ENCODE data around the gene SORCS3.

Gene SORCS3

DNA sequence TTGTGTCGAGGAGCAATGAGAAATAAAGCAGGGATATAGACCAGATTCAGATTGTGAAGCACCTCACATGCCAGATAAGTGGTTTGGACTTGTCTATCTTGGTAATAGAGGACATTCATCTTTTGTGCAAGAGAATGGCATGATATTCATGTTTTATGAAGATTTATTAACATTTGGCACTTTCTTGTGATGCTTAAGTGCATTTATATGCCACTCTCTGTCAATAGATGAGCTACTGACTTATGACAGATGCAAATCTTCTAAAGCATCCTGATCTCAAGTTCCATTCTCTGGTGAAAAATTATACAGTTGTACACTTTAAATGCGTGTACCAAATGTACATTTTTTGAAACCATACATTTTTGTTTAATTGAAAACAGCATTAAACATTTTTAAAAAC, 415.3 kb downstream of the SORCS3 start:
- Histone ChIP-seq H3K4me3 (ENCODE audit: low read depth, low read length) (no peak overlapping the region), H3K9me3 (ENCODE audit: control insufficient read depth, insufficient read depth, low read depth, low read length) (no peaks in the 10 kb centered on the region), H3K9ac (ENCODE audit: low read length) (no peak overlapping the region), H3K36me3 (ENCODE audit: control insufficient read depth, insufficient read depth, low read length) (no peaks in the 10 kb centered on the region), H3K27ac (ENCODE audit: low read depth, low read length) (no peak overlapping the region), H3K4me1 (ENCODE audit: control insufficient read depth, insufficient read depth, low read length) (no peaks in the 10 kb centered on the region), H3K27me3 (ENCODE audit: control insufficient read depth, insufficient read depth, low read length) (no peaks in the 10 kb centered on the region)

DNA sequence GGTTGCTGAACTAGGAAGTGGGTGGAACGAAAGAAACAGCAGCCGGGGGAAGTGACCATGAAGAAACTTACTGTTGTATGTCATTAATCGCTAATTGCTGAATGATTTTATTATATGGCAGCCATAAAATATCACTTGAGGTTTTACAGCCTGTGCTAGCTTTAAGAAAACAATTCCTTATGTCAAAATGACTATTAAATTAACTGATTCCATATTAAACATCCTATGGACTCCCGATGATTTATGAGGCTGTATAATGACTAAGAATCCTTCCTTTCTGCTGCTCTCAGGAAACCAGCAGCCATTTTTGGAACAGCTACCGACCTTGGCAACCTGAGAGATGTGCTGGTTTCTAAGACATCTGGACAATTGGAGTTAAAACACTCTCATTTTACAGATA, 421.9 kb downstream of the SORCS3 start:
- no peaks in the 10 kb centered on the region for H3K27me3 ChIP-seq (ENCODE audit: control insufficient read depth, insufficient read depth, low read length)
- H3K4me1 ChIP-seq (ENCODE audit: control insufficient read depth, insufficient read depth, low read length): no peaks in the 10 kb centered on the region
- H3K4me3 ChIP-seq (ENCODE audit: low read depth, low read length): no peak overlapping the region
- no peaks in the 10 kb centered on the region for H3K36me3 ChIP-seq (ENCODE audit: control insufficient read depth, insufficient read depth, low read length)
- H3K9ac ChIP-seq (ENCODE audit: low read length): no peak overlapping the region
- no peaks in the 10 kb centered on the region for H3K9me3 ChIP-seq (ENCODE audit: control insufficient read depth, insufficient read depth, low read depth, low read length)
- no peak overlapping the region for H3K27ac ChIP-seq (ENCODE audit: low read depth, low read length)

DNA sequence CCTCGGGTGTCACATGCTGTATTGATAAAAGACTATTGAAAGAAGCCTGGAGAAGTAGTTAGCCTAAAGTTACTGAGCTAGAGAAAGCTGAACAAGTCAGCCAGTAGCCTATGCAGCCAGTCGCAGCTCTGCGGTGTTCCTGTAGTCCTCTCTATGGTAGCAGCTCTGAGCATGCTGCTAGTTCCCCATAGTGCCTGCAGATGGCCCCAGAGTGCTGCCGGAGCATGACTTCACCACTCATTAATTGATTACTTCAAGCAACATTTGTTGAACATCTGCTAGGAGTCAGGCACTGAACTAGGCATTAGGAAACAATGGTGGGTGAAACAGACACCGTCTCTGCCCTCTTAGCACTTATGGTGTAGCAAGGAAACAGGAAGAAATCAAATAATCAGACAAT, 422.7 kb downstream of the SORCS3 start:
- Histone ChIP-seq H3K9ac (ENCODE audit: low read length) (no peak overlapping the region), H3K4me1 (ENCODE audit: control insufficient read depth, insufficient read depth, low read length) (no peaks in the 10 kb centered on the region), H3K27ac (ENCODE audit: low read depth, low read length) (no peak overlapping the region), H3K9me3 (ENCODE audit: control insufficient read depth, insufficient read depth, low read depth, low read length) (no peaks in the 10 kb centered on the region), H3K27me3 (ENCODE audit: control insufficient read depth, insufficient read depth, low read length) (no peaks in the 10 kb centered on the region), H3K36me3 (ENCODE audit: control insufficient read depth, insufficient read depth, low read length) (no peaks in the 10 kb centered on the region), H3K4me3 (ENCODE audit: low read depth, low read length) (no peak overlapping the region)

DNA sequence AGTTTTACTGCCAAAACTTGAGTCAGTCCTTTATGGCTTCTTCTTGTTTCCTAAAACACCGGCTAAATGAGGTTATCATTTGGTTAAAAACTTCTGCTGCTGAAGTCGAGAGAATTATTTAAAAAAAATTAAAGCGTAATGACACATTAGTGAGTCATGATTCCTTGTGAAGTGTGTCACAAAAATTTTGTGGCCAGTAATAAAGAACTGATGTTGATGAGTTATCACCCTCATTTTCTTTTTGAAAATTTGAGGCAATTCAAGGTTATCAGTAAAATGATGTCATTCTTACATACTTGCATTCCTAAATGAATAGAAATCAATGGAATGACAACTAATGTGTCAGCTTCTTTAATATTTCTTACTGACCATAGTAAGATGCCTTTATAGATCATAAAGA, 427.4 kb downstream of the SORCS3 start:
- Histone ChIP-seq H3K9ac (ENCODE audit: low read length) (no peak overlapping the region), H3K9me3 (ENCODE audit: control insufficient read depth, insufficient read depth, low read depth, low read length) (no peaks in the 10 kb centered on the region), H3K4me1 (ENCODE audit: control insufficient read depth, insufficient read depth, low read length) (no peaks in the 10 kb centered on the region), H3K27me3 (ENCODE audit: control insufficient read depth, insufficient read depth, low read length) (no peaks in the 10 kb centered on the region), H3K36me3 (ENCODE audit: control insufficient read depth, insufficient read depth, low read length) (no peaks in the 10 kb centered on the region), H3K27ac (ENCODE audit: low read depth, low read length) (no peak overlapping the region), H3K4me3 (ENCODE audit: low read depth, low read length) (no peak overlapping the region)

DNA sequence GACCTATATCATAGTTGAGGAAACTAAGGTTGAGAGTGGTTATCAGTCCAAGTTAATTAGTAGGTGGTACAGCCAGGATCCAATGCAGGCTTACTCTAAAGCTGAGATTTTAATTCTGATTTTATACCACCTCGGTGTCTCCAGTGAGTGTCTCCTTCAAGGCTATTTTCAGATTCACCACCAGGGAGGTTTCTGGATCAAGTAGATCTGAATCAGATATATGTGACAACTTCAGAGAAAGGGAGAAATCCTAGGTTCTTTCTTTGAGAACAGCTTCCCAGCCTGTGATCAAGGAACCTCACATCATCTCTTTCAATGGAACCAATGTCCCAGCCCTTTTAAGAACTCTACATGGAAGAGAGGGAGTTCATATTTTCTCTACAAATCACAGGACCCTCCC, 429.2 kb downstream of the SORCS3 start:
- no peak overlapping the region for H3K9ac ChIP-seq (ENCODE audit: low read length)
- H3K27ac ChIP-seq (ENCODE audit: low read depth, low read length): no peak overlapping the region
- no peaks in the 10 kb centered on the region for H3K27me3 ChIP-seq (ENCODE audit: control insufficient read depth, insufficient read depth, low read length)
- no peak overlapping the region for H3K4me3 ChIP-seq (ENCODE audit: low read depth, low read length)
- H3K4me1 ChIP-seq (ENCODE audit: control insufficient read depth, insufficient read depth, low read length): no peaks in the 10 kb centered on the region
- H3K36me3 ChIP-seq (ENCODE audit: control insufficient read depth, insufficient read depth, low read length): no peaks in the 10 kb centered on the region
- H3K9me3 ChIP-seq (ENCODE audit: control insufficient read depth, insufficient read depth, low read depth, low read length): no peaks in the 10 kb centered on the region

DNA sequence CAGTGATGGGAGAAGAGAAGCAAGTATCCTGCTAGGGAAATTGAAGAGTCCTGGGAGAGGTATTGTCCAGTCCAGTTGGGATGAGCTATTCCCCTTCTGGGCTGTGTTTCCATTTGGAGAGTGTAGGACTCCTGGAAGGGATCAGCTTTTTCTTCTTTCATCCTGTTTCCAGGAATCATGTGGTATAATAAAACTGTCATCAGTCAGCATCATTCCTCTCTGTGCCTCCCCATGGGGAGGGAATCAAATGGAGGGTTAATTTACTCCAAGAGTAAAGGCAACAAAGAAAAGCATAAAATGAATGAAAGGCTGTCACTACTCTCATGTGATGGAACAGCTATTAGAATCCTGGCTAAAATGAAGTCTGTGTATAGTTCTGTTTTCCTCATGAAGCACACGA, 429.9 kb downstream of the SORCS3 start:
- H3K27me3 ChIP-seq (ENCODE audit: control insufficient read depth, insufficient read depth, low read length): no peaks in the 10 kb centered on the region
- no peaks in the 10 kb centered on the region for H3K4me1 ChIP-seq (ENCODE audit: control insufficient read depth, insufficient read depth, low read length)
- no peak overlapping the region for H3K27ac ChIP-seq (ENCODE audit: low read depth, low read length)
- no peak overlapping the region for H3K9ac ChIP-seq (ENCODE audit: low read length)
- no peaks in the 10 kb centered on the region for H3K9me3 ChIP-seq (ENCODE audit: control insufficient read depth, insufficient read depth, low read depth, low read length)
- H3K4me3 ChIP-seq (ENCODE audit: low read depth, low read length): no peak overlapping the region
- no peaks in the 10 kb centered on the region for H3K36me3 ChIP-seq (ENCODE audit: control insufficient read depth, insufficient read depth, low read length)

DNA sequence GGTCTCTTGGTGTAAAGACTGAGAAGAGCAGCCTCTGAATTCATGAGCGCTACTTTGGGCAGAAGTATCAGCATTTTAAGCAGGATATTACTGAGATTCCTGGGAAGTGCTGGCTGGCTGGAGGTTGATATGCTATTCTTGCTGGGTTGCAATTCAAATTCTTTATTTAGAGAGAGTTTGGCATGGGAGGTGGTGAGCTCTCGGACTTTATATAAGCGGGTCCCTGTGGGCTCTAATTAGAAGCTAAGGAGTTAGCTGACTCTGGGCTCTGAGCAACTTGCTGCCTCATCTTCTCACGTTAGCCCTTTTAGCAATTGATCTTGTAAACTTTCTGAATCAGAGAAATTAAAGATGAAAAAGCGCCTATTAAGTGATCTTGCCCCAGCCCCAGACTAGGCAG, 430.9 kb downstream of the SORCS3 start:
- H3K27ac ChIP-seq (ENCODE audit: low read depth, low read length): no peak overlapping the region
- H3K9me3 ChIP-seq (ENCODE audit: control insufficient read depth, insufficient read depth, low read depth, low read length): no peaks in the 10 kb centered on the region
- no peak overlapping the region for H3K4me3 ChIP-seq (ENCODE audit: low read depth, low read length)
- H3K9ac ChIP-seq (ENCODE audit: low read length): no peak overlapping the region
- H3K36me3 ChIP-seq (ENCODE audit: control insufficient read depth, insufficient read depth, low read length): no peaks in the 10 kb centered on the region
- no peaks in the 10 kb centered on the region for H3K4me1 ChIP-seq (ENCODE audit: control insufficient read depth, insufficient read depth, low read length)
- no peaks in the 10 kb centered on the region for H3K27me3 ChIP-seq (ENCODE audit: control insufficient read depth, insufficient read depth, low read length)

DNA sequence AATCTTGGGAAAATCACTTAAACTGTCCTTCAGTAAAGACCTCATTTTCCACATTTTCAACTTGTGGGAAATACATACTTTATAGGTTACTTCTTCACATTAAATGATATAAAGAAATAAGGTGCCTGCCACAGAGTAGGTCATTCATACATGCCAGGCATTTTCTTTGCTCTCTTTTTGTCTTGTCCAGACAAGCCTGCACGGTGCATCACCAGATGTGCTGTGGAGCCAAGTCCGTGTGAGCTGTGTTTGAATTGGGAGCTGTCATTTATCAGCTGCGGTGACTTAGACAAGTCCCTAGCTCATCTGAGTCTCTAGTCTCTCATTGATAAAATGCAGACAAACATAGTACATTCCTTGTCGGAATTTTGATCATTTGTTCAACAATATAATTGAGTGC, 432.9 kb downstream of the SORCS3 start:
- H3K27ac ChIP-seq (ENCODE audit: low read depth, low read length): no peak overlapping the region
- no peaks in the 10 kb centered on the region for H3K27me3 ChIP-seq (ENCODE audit: control insufficient read depth, insufficient read depth, low read length)
- no peaks in the 10 kb centered on the region for H3K9me3 ChIP-seq (ENCODE audit: control insufficient read depth, insufficient read depth, low read depth, low read length)
- no peaks in the 10 kb centered on the region for H3K36me3 ChIP-seq (ENCODE audit: control insufficient read depth, insufficient read depth, low read length)
- no peak overlapping the region for H3K9ac ChIP-seq (ENCODE audit: low read length)
- no peaks in the 10 kb centered on the region for H3K4me1 ChIP-seq (ENCODE audit: control insufficient read depth, insufficient read depth, low read length)
- no peak overlapping the region for H3K4me3 ChIP-seq (ENCODE audit: low read depth, low read length)

DNA sequence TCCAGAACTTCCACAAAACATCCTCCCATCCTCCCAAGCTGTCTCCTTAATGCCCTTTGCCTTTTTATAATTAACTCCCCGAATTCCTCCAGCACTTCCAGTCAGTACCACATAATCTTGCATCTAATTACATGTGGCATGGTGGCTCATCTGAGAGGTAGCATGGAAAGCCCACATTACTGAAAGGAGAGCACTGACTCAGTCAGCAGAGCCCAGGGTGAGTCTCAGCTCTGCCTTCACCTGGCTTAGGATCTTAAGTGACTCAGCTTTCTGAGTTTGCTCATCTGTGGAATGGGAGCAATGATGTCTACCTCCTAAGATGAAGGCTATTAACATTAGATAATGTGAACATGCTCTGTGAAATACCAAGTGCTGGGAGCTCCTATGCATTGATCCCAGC, 433.9 kb downstream of the SORCS3 start:
- Histone ChIP-seq H3K4me3 (ENCODE audit: low read depth, low read length) (no peak overlapping the region), H3K27me3 (ENCODE audit: control insufficient read depth, insufficient read depth, low read length) (no peaks in the 10 kb centered on the region), H3K27ac (ENCODE audit: low read depth, low read length) (no peak overlapping the region), H3K36me3 (ENCODE audit: control insufficient read depth, insufficient read depth, low read length) (no peaks in the 10 kb centered on the region), H3K9ac (ENCODE audit: low read length) (no peak overlapping the region), H3K9me3 (ENCODE audit: control insufficient read depth, insufficient read depth, low read depth, low read length) (no peaks in the 10 kb centered on the region), H3K4me1 (ENCODE audit: control insufficient read depth, insufficient read depth, low read length) (no peaks in the 10 kb centered on the region)

DNA sequence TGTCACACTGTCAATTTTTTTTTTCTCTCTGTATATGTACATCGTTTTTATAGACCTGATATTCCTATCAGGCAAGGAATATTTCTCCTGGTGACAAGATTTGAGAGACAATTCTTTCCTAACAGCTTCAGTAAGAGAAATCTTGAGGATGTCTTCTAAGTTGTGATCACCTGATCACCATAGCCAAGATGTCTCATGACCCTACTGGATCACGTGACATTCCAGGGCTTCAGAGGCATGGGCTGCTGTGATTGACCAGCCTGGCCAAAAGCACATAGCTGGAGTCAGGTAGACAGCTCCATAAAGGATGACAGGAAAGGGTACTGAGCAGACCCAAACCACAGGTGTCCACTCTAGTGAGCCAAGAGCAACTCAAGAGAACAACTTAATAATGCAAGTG, 444.9 kb downstream of the SORCS3 start:
- Histone ChIP-seq H3K27ac (ENCODE audit: low read depth, low read length) (no peak overlapping the region), H3K36me3 (ENCODE audit: control insufficient read depth, insufficient read depth, low read length) (no peaks in the 10 kb centered on the region), H3K9ac (ENCODE audit: low read length) (no peak overlapping the region), H3K9me3 (ENCODE audit: control insufficient read depth, insufficient read depth, low read depth, low read length) (no peaks in the 10 kb centered on the region), H3K4me3 (ENCODE audit: low read depth, low read length) (no peak overlapping the region), H3K4me1 (ENCODE audit: control insufficient read depth, insufficient read depth, low read length) (no peaks in the 10 kb centered on the region), H3K27me3 (ENCODE audit: control insufficient read depth, insufficient read depth, low read length) (no peaks in the 10 kb centered on the region)

DNA sequence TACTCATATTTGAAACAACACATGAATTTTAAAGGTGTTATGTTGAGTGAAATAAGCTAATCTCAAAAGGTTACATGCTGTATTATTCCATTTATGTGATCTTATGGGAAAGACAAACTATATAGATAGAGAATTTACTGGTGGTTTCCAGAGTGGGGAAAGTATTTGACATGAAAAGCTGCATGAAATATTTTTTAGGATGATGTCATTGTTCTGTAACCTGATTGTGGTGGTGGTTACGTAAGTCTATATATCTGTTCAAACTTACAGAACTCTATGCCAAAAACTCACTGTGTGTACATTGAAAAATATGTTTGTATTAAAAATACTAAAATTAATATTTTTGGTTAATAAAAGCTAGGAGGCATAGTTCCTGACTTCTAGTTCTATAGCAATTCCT, 453.0 kb downstream of the SORCS3 start:
- H3K36me3 ChIP-seq (ENCODE audit: control insufficient read depth, insufficient read depth, low read length): no peaks in the 10 kb centered on the region
- H3K9ac ChIP-seq (ENCODE audit: low read length): no peak overlapping the region
- no peaks in the 10 kb centered on the region for H3K9me3 ChIP-seq (ENCODE audit: control insufficient read depth, insufficient read depth, low read depth, low read length)
- no peak overlapping the region for H3K4me3 ChIP-seq (ENCODE audit: low read depth, low read length)
- H3K27ac ChIP-seq (ENCODE audit: low read depth, low read length): no peak overlapping the region
- H3K27me3 ChIP-seq (ENCODE audit: control insufficient read depth, insufficient read depth, low read length): no peaks in the 10 kb centered on the region
- no peaks in the 10 kb centered on the region for H3K4me1 ChIP-seq (ENCODE audit: control insufficient read depth, insufficient read depth, low read length)

DNA sequence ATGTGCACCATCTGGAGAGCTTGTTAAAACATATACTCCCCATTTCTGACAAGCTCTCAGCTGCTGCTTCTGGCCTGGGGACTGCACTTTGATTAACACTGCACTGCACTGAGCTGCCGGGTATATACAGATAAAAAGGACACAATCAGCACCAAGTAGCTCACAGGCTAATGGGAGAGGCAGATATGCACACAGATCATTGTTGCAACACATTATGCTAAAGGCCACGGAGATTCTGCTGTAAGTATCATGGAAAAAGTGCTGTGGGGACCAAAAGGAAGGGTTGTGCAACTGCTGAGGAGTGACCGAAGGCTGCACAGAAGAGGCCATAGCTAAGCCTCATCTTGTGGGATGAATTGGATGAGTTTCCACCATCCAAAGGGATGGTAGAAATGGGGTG, 455.2 kb downstream of the SORCS3 start:
- no peaks in the 10 kb centered on the region for H3K9me3 ChIP-seq (ENCODE audit: control insufficient read depth, insufficient read depth, low read depth, low read length)
- H3K27ac ChIP-seq (ENCODE audit: low read depth, low read length): no peak overlapping the region
- H3K36me3 ChIP-seq (ENCODE audit: control insufficient read depth, insufficient read depth, low read length): no peaks in the 10 kb centered on the region
- no peak overlapping the region for H3K9ac ChIP-seq (ENCODE audit: low read length)
- no peaks in the 10 kb centered on the region for H3K27me3 ChIP-seq (ENCODE audit: control insufficient read depth, insufficient read depth, low read length)
- no peak overlapping the region for H3K4me3 ChIP-seq (ENCODE audit: low read depth, low read length)
- no peaks in the 10 kb centered on the region for H3K4me1 ChIP-seq (ENCODE audit: control insufficient read depth, insufficient read depth, low read length)
